GM19023 (cell line): ENCODE data around the gene FOSL1.

Experiments used
- ATAC-seq: cut with Tn5 transposase; IDR thresholded peaks from one replicate; pipeline ENCODE4 v1.9.1; 2021; ENCODE audit warnings: mild to moderate bottlenecking, moderate library complexity; ENCODE audit not compliant: unreplicated experiment

The FOSL1 gene

DNA sequence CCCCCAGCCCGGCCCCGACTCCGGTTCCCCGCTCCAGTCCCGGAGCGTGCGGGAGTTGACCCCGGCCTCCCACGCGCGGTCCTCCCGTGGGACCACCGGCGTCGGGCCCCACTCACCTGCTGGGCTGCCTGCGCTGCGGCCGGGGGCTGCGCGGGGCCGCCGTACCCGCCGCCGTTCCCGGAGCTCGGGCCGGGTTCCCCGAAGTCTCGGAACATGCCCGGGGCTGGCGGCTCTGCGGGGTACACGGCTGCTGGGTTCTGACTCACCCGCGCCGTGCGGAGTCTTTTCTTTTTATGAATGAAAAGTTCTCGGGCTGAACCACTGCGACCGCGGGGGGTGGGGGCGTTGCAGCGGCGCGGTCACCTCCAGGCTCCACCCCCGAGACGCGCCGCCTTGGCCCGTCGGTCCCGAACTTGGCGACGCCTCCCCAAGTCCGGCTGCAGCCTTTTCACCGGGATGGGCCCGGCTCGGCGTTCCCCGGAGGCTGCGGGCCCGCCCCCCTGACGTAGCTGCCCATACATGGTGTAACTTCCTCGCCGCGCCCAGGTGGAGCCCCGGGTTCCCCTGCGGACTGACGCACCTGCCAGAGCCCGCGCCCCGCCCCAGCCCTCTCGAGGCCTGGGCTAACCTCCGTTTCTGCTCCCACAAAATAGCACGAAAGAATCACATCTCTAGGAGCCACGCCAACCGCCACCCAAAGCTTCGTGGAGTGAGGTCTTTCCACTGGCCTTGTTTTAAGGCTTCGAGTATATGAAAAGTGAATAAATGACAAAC is at the start of gene FOSL1:
Gene FOSL1 (minus strand): TSS at position 264 of the 774 bp plus-strand sequence. CDS start 49 bp downstream, at position 215.
- ATAC-seq = peak; percentile 81

DNA sequence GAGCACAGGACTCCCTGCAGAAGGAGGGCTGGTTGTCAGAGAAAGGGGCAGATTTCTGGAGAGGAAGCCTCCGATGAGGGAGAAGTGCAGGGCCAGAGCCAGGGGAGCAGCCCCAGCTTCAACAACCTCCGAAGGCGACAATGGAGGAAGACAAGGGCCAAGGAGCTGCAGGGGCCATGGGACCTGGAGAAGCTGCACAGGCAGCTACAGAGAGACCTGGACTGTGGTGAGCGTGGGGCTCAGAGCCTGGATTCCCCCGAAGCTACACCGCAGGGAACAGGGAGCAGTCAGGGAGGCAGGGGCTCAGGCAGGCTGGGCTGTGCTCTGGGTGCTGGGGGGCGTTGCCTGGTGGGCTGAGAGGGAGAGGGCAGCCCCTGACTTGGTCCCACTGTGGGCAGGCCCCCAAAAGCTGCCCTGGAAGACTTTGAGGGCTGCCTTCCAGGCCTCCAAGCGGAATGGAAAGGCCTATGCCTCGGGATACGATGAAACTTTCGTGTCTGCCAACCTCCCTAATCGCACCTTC is 47.5 kb upstream of the FOSL1 start:
- ATAC-seq = no peak

DNA sequence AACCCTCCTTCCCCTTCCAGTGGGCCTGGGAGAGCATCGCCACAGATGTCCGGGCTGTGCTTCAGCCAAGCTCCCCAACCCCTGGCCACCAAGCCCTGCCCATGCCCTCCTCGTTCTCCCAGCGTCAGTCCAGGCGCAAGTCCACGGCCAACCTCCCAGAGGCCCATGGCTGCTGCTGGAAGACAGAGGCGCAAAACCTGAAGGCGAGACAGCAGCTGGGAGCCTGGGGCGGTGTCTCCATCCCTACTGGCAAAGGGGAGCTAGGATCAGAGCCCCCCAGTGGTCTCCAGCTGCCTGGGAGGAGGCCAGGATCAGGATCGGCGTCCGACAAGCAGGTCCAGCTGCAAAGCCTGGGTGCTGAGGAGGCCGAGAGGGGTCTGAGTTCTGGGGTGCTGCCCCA is 46.9 kb upstream of the FOSL1 start:
- no peak for ATAC-seq

DNA sequence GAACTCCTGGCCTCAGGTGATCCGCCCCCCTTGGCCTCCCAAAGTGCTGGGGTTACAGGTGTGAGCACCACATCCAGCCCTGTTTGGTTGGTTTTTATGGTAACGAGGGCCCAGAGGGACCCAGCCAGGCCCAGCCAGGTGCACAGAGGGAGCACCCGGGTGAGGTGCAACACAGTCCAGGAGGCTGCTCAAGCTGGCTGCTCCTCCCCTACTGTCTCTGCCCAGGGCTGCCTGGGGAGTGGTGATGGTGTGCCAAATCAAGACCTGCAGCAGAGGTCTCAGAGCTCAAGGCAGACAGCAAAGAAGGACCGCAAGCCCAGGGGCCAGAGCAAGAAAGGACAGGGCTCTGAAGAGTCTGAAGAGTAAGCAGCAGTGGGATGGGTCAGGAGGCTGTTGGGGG is 46.5 kb upstream of the FOSL1 start:
- no peak for ATAC-seq

DNA sequence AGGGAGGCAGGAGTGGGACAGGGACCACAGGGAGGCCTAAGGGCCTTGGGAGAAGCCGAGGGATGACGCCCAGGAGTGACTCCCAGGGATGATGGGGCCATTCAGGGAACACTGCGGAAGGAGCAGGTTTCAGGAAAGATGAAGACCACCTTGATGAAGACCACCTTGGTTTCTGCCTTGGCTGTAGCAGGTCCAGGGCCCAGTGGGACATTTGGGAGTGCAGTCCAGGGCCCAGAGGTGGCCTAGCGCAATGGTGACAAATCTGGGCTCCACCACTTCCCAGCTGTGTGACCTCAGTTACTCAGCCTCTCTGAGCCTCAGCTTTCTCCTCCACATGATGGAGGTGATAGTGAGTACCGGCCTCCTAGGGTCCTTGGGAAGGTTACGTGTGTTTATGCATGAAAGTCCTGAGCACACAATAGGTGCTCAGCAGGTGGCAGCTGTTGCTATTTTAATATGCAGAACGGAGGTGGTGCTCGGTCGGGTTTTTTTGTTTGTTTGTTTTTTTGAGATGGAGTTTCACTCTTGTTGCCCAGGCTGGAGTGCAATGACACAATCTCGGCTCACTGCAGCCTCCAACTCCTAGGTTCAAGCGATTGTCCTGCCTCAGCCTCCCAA is 45.9 kb upstream of the FOSL1 start:
- ATAC-seq = no peak

DNA sequence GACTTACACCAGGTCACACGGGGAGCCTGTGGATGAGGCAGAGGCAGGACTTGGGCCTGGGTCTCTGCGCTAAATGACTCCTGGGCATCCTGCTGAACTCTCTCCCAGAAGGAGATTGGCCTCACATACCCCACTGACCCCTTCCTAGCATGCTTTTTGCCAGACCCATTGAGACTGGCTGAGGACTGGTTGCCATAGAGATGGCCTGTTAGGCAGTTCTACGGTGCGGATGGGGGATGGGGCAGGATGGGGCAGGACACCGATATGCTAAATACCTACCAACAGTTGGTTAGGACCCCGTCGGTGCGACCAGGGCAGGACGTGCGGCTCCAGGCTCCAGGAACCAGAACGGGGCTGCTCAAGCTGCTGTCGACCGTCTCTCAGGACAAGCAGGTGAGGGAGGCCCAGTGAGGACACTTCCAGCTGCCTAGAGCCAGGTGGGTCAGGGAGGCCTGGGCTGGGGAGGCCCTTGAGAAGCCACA is 45.3 kb upstream of the FOSL1 start, which contains the start of gene TSGA10IP:
Gene TSGA10IP (plus strand): TSS at position 51 of the 482 bp plus-strand sequence. CDS start 196 bp downstream, at position 247.
- no peak for ATAC-seq

DNA sequence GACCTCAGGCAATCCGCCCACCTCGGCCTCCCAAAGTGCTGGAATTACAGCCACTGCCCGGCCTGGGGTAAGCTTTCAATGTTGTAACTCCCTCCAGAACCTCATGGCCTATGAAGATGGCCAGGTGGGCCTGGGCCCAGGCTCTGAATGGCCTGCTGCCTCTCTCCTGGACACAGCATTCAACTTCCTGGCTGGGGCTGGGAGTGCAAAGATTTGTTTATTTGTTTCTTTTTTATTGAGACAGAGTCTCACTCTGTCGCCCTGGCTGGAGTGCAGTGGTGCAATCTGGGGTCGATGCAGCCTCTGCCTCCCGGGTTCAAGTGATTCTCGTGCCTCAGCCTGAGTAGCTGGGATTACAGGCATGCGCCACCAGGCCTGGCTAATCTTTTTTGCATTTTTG is 44.6 kb upstream of the FOSL1 start:
- no peak for ATAC-seq

DNA sequence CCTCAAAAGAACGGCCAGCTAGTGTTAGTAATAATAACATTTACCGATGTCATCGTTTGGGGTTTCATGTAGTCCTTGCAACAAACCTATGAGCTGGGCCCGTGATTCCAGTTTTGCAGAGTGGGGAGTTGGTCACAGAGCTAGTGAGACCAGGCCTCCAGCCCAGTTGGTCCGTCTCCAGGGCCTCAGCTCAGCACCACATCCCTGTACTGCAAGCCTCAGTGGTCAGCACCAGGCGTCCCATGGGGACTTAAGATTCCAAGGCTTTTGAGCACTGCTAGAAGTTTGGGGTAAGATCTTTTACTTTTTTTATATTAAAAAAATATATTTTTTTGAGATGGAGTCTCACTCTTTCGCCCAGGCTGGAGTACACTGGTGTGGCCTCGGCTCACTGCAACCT is 44.0 kb upstream of the FOSL1 start:
- no peak for ATAC-seq

DNA sequence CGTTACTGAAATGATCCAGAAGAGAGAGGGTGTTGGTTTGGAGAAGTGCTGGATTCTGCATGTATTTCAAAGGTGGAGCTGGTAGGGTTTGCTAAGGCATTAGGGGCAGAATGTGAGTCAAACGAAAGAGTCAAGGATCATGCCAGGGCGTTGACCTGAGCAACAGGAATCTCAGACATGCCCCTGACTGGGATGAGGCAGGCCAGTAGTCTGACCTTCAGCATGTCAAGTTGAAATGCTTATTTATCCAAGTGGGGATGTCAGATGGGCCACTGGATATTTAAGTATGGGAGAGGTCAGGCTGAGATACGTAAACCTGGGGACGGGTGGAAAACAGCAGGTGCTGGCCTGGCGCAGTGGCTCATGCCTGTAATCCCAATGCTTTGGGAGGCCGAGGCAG is 42.3 kb upstream of the FOSL1 start:
- no peak for ATAC-seq

DNA sequence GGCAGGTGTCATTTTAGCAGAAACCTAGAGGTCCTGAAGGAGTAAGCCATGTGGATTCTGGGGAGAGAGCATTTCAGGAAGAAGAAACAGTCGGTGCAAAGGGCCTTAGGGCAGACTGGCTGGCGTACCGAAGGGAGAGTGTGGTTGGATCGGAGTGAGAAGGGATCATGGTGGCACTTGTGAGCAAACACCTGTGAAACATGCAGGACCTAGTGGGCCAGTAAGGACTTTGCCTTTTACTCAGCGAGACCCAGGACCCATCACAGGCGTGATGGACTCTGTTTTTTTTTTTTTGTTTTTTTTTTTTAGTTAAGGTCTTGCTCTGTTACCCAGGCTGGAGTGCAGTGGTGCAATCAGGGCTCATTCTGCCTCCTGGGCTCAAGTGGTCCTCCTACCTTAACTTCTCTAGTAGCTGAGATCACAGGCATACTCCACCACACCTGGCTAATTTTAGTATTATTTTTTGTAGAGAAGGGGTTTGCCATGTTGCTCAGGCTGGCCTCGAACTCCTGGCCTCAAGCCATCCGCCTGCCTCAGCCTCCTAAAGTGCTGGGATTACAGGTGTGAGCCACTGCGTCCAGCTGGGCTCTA is 41.6 kb upstream of the FOSL1 start:
- no peak for ATAC-seq

DNA sequence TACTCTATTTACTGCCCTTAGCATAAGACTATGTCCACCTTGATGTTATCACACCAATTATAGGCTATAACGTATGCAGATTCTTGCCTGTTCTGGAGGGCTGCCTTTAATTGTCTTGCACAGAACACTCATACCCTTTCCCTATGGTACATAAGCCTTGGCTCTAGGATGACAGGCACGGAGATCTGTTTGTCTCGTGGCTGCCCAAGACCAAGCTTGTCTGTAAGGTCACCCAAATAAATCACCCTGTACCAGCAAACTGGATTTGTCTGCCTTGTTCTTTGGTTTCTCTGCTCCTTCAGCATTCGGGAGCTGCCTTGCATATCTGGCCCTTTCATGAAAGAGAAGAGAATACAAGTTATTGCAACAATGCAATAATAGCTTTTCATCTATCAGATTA is 37.6 kb upstream of the FOSL1 start:
- ATAC-seq = no peak

DNA sequence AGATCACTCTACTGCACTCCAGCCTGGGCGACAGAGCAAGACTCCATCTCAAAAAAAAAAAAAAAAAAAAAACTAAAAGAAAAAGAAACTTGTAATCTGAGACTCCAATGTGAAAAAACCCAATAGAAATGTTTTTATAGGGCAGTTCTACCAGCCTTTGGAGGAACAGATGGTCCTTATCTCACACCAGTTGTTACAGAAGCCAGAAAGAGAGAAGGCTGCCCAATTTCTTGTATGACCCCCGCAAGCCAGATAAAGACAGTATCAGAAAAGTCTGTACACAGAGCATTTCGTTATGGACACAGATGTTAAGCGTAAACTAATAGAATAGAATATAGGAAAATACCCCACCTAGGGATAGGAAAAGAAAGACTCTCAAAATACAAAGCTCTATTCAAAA is 33.8 kb upstream of the FOSL1 start:
- no peak for ATAC-seq

DNA sequence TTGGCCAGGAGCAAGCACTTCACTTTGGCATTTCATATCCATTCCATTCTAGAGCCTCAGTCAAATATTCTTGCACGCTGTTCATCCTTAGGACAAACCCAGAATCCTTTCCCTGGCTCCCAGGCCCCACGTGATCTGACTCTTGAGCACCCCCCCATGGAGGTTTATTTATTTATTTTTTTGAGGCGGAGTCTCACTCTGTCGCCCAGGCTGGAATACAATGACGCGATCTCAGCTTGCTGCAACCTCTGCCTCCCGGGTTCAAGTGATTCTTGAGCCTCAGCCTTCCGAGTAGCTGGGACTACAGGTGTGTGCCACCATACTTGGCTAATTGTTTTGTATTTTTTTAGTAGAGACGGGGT is 32.4 kb upstream of the FOSL1 start:
- ATAC-seq = no peak

DNA sequence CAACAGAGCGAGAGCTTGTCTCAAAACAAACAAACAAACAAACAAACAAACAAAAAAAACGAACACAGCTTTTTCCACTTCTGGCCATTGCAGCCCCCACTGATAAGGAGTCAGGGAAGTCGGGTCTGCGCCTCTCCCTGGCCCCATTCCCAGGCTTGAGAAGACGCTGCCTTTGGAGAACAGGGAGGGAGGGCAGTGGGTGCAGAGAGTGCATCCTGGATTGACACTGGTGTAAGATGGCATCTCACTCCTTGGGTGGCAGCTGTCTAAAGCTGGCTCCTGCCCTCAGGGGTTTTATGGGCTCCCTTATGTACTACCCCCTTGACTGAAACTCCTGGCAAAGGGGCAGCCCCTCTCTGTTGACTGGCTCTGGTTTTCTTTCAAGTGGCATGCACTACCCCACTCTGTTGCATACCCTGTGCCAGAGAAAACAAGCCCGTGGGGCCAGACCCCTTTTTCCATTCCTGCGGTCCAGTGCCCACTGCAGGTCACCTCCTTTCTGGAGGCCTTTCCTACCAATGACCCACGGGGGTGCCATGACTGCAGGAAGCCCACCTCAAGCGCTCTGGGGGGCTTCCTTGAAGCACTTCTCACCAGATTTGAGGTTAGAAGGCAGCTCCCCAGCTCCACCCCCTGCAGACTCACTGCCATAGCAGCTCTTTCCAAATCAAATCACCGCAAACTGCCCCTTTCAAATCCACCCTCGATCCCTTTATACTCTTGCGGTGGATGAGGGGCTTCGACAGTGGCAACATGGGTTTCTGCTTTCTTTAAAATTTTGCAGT is 31.8 kb upstream of the FOSL1 start:
- no peak for ATAC-seq

DNA sequence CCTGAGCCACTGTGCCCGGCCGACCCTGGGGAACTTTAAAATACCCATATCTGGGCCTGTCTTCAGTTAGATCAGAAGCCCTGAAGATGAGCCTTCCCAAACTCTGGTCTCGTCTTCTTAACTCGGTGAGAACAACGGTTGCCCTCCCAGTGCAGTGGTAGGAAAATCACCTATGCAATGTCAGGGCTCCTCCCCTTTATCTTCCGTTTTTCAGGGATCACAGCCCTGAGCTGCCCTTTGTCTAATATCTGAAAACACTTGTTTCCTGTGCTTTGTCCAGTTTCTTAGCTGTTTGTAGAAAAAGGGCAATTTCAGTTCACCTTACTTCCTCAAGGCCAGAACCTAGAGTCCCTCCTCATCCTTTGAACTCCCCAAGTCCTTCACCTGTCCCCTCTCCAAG is 28.5 kb upstream of the FOSL1 start:
- ATAC-seq = no peak

DNA sequence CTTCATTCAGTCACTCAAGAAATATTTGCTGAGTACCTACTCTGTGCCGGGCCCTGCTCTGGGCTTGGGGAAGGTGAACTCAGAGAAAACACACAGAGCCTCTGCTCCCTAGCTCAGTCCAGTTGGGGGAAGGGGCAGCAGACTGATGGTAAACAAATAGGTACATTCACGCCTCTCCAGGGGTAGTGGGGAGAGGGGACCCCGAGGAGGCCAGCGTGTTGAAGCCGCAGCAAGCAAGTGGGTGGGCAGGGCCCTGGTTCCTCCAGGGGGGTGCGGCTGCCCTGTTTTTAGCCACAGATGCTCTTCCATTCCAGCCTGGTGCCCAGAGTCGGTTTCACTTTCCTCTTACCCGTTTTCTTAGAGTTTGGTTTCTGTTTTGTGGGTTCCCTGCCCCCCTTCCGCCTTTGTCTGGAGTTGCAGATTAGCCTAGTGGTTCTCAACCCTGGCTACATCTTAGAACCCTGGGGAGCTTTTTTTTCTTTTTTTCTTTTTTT is 27.8 kb upstream of the FOSL1 start:
- peak; percentile 62 for ATAC-seq

DNA sequence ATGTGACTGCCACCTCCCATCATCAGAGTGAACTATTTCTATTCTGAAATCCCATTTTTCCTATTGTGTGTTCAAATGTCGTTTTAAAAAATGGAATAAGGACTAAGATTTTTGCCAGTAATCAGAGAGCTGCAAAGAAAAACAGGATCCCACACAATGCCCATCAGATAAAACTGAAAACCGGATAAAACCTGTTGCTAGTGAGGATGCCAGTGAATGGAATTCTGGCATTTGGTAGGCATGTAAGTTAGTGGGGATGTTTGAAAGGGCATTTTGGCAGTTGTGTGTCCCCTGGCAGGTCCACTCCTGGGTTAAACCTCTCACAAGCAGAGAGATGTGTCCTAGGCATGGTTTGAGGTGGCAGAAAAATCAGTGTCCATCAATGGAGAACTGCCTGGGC is 25.2 kb upstream of the FOSL1 start:
- ATAC-seq = no peak

DNA sequence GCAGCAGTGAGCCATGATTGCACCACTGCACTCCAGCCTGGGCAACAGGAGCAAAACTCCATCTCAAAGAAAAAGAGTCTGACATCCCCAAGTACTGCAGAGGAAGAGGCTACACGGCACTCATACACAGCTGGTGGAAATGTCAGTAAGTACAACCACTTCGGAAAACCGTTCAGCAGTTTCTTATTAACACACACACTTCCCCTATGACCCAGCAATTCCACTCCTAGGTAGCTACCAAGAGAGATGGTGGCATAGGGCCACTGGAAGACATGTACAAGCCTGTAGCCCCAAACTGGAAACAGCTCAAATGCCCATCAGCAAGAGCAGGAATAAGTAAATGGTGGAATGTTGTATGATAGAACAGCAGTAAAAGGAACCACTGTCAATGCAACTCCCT is 22.4 kb upstream of the FOSL1 start:
- ATAC-seq = no peak

DNA sequence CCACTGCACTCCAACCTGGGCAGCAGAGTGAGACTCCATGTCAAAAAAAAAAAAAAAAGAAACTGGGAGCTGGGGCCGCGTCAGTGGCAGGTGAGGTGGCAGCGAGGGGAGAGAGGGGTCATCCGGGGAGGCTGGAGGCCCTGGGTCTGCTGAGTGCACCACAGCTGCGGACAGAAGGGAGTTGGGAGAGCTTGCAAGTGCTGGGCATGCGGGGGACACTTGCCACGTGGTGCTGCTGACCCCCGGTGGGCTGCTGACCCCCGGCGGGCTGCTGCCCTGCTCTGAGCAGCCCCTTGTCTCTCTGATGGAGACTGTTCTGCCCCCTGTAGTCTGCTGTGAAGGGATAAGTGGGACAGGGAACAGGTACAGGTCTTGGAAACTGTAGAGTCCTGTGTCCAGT is 21.7 kb upstream of the FOSL1 start:
- no peak for ATAC-seq

DNA sequence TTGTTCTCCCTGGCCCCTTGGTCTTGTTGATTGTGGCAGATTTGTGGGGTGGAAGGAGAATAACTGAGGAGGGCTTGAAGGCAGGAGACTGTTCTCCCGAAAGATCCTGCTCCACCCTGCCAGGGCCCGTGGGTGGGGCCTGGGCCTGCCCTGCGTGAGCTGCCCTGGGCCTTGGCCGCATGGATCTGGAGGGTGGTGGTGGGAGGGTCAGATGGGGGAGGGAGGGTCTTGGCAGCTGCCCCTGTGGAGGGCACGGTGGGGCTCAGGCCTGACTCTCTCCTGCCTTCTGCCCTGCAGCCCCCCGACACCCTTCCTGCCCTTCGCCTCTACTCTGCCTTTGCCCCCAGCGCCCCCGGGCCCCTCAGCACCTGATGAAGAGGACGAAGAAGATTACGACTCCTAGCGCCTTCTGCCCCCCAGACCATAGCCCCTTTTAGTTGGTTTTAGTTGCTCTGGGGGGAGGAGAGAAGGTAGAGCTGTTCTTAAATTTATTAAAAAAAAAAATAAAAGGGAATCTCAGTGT is 20.9 kb upstream of the FOSL1 start:
- no peak for ATAC-seq

DNA sequence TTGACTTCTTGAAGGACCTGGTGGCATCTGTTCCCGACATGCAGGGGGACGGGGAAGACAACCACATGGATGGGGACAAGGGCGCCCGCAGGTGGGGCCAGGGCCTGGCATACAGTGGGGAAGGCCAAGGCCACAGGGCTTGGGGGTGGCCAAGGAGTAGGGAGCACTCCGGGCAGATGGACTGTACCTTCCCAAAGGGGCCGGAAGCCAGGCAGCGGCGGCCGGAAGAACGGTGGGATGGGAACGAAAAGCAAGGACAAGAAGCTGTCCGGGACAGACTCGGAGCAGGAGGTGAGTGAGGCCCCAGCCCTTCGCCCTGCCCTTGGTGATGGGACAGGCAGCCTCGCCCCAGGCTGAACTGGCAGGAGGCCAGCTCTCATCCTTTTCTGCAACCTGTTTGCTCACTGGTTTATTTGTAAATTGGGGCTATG is 20.2 kb upstream of the FOSL1 start:
- no peak for ATAC-seq
